SU-DHL-6 (cell line): ENCODE measurements around the gene AGTRAP.

Experiments
- H2AFZ ChIP-seq: fragments of 200-600 bp; sonication (generic); 2 replicates; pipeline ENCODE4 v1.6.1; 2014; ENCODE audit warnings: low read depth, mild to moderate bottlenecking, moderate library complexity, mixed read lengths, antibody characterized with exemption, low read length; ENCODE audit not compliant: severe bottlenecking
- H3F3A ChIP-seq: fragments of 200-600 bp; shearing (Covaris generic); 2 replicates; pipeline ENCODE4 v1.6.0; 2016; ENCODE audit warnings: antibody characterized with exemption, mild to moderate bottlenecking; ENCODE audit not compliant: insufficient read depth
- H3K27ac ChIP-seq: fragments of 200-600 bp; sonication (generic); 2 replicates; pipeline ENCODE4 v1.5.1; 2016; ENCODE audit warnings: low read depth, mild to moderate bottlenecking, low read length, moderate library complexity, mixed read lengths
- H3K27me3 ChIP-seq: fragments of 200-600 bp; sonication (generic), shearing (Covaris generic); 2 replicates; pipeline ENCODE4 v1.6.0; 2014; ENCODE audit warnings: mild to moderate bottlenecking, low read length
- H3K36me3 ChIP-seq: fragments of 200-600 bp; sonication (generic); 2 replicates; pipeline ENCODE4 v1.6.1; 2014; ENCODE audit warnings: mild to moderate bottlenecking, low read length, mixed read lengths
- H3K4me2 ChIP-seq: fragments of 300-600, 200-600 bp; shearing (Covaris generic), sonication (generic); 2 replicates; pipeline ENCODE4 v1.6.0; 2014; ENCODE audit warnings: low read length, low read depth, mild to moderate bottlenecking; ENCODE audit not compliant: poor library complexity, severe bottlenecking
- H3K4me3 ChIP-seq: fragments of 200-600 bp; sonication (generic); 2 replicates; pipeline ENCODE4 v1.5.1; 2014; ENCODE audit warnings: antibody characterized with exemption, low read length, mild to moderate bottlenecking, mixed read lengths; ENCODE audit not compliant: insufficient read depth, poor library complexity, severe bottlenecking
- H3K79me2 ChIP-seq: fragments of 200-600 bp; sonication (generic); 2 replicates; pipeline ENCODE4 v1.6.1; 2014; ENCODE audit warnings: mild to moderate bottlenecking, low read length, moderate library complexity; ENCODE audit not compliant: insufficient read depth
- H3K9ac ChIP-seq: fragments of 200-600 bp; sonication (generic); 2 replicates; pipeline ENCODE4 v1.7.0; 2014; ENCODE audit warnings: mild to moderate bottlenecking, low read length
- H3K9me2 ChIP-seq: fragments of 200-600 bp; sonication (generic); replicated peaks from 2 replicates; pipeline ENCODE4 v1.6.1; 2014; ENCODE audit warnings: low read length; ENCODE audit not compliant: insufficient read depth
- H3K9me3 ChIP-seq: fragments of 200-600 bp; sonication (generic); 2 replicates; pipeline ENCODE4 v1.6.1; 2014; ENCODE audit warnings: low read length, mixed read lengths; ENCODE audit not compliant: insufficient read depth
- H4K20me1 ChIP-seq: fragments of 200-600 bp; sonication (generic); 2 replicates; pipeline ENCODE4 v1.6.1; 2014; ENCODE audit warnings: low read depth, mild to moderate bottlenecking, antibody characterized with exemption, low read length, moderate library complexity, mixed read lengths
- CTCF ChIP-seq: fragments of 200-600 bp; sonication (generic); IDR thresholded peaks from one replicate; pipeline ENCODE4 v1.5.1; 2017; ENCODE audit warnings: antibody characterized with exemption, mild to moderate bottlenecking, low read length, moderate library complexity; ENCODE audit not compliant: insufficient read depth, poor library complexity, severe bottlenecking
- EZH2phosphoT487 ChIP-seq: fragments of 200-600 bp; sonication (generic), shearing (Covaris generic); conservative IDR thresholded peaks from 2 replicates; pipeline ENCODE4 v1.6.1; 2018; ENCODE audit warnings: mild to moderate bottlenecking, antibody characterized with exemption, low read length, moderate library complexity, mixed read lengths

AGTRAP gene

GRCh38 chr1:11786168-11786567 is 50.2 kb downstream of the AGTRAP start:
- H3K9me3 ChIP-seq = no peaks in the 10 kb centered on the region
- H2AFZ ChIP-seq = no peak overlapping the region
- TF ChIP-seq EZH2phosphoT487 (no peak), CTCF (no peak)
- no peak overlapping the region for H3K4me3 ChIP-seq
- no peaks in the 10 kb centered on the region for H3K79me2 ChIP-seq
- H3K36me3 ChIP-seq = no peaks in the 10 kb centered on the region
- H3F3A ChIP-seq = no peaks in the 10 kb centered on the region
- no peak overlapping the region for H3K4me2 ChIP-seq
- H3K9ac ChIP-seq = no peak overlapping the region
- no peaks in the 10 kb centered on the region for H3K9me2 ChIP-seq
- H3K27ac ChIP-seq = no peak overlapping the region
- no peaks in the 10 kb centered on the region for H4K20me1 ChIP-seq
- no peaks in the 10 kb centered on the region for H3K27me3 ChIP-seq

- no peaks in the 10 kb centered on the region for H3K79me2 ChIP-seq
- H4K20me1 ChIP-seq = no peaks in the 10 kb centered on the region
- no peak overlapping the region for H3K9ac ChIP-seq
- no peak overlapping the region for H3K4me3 ChIP-seq
- H2AFZ ChIP-seq = no peak overlapping the region
- H3K36me3 ChIP-seq = no peaks in the 10 kb centered on the region
- H3K9me3 ChIP-seq = no peaks in the 10 kb centered on the region
- no peaks in the 10 kb centered on the region for H3K9me2 ChIP-seq
- H3K27ac ChIP-seq = no peak overlapping the region
- no peak overlapping the region for H3K4me2 ChIP-seq
- no peaks in the 10 kb centered on the region for H3F3A ChIP-seq
- H3K27me3 ChIP-seq = no peaks in the 10 kb centered on the region
- no peak for TF ChIP-seq CTCF
- TF ChIP-seq EZH2phosphoT487 = no peak
Measured at GRCh38 chr1:11787251-11787803, 51.4 kb downstream of the AGTRAP start.

DNA sequence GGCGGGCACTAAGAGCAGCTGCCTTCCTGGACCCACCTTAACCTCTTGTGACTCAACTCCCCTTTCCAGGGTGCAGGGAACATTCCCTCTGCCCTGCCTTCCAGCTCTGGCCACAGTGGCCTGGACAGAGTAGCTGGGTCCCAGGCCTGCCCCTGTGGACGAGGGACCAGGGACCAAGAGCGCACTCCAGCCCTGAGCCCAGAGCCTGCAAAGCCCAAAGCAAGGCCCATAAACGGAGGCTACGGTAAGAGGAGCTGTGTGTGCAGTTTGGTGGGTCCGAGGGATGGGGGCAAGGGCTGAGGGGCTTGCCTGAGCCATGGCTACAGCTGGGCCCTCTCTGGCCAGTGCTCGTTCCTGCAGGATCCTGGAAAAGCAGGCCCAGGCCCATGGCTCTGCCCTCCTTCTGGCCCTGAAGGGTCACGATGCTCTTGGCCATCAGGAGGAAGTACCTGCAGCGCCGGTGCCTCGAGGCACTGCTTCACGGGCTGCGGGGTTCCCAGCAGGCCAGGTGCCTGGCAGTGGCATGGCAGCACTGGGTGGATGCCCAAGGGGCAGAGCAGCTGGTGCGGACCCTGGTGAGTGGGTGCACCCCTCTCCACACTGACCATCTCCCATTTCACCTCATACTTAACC is 52.0 kb downstream of the AGTRAP start:
- Histone ChIP-seq H3K9ac (no peak overlapping the region), H2AFZ (no peak overlapping the region), H4K20me1 (no peaks in the 10 kb centered on the region), H3K79me2 (no peaks in the 10 kb centered on the region), H3K36me3 (no peaks in the 10 kb centered on the region), H3K9me2 (no peaks in the 10 kb centered on the region), H3K4me2 (no peak overlapping the region), H3K9me3 (no peaks in the 10 kb centered on the region), H3K27ac (no peak overlapping the region), H3F3A (no peaks in the 10 kb centered on the region), H3K4me3 (no peak overlapping the region), H3K27me3 (no peaks in the 10 kb centered on the region)
- TF ChIP-seq CTCF (no peak), EZH2phosphoT487 (no peak)
